HG03097 (cell line): ENCODE data around the gene RNF5.
"Not testable (repeated sequence)": the region's sequence is repeated elsewhere in the genome, so short reads cannot be mapped to it uniquely, and the experiment has no call there.

Experiments used
- ATAC-seq: cut with Tn5 transposase; IDR thresholded peaks from one replicate; pipeline ENCODE4 v1.9.1; 2021; ENCODE audit not compliant: unreplicated experiment, low FRiP score

Gene RNF5

GRCh38 chr6:32175322-32175710 is 2.9 kb upstream of the RNF5 start:
- ATAC-seq: no peak

GRCh38 chr6:32175711-32176475 is 2.3 kb upstream of the RNF5 start, which contains the start of gene AGPAT1:
Gene AGPAT1 (minus strand): TSS chr6:32176084. CDS start chr6:32171496, 4,588 bp downstream.
- ATAC-seq: peak; percentile 27

GRCh38 chr6:32176476-32177182 is 1.6 kb upstream of the RNF5 start:
- ATAC-seq: no peak

- ATAC-seq: peak; percentile 6
Observed at GRCh38 chr6:32177183-32177787, 920 bp upstream of the RNF5 start.

- no peak for ATAC-seq
Observed at GRCh38 chr6:32178547-32179440, 589 bp downstream of the RNF5 start.

GRCh38 chr6:32179766-32180405 is 1.7 kb downstream of the RNF5 start:
- no peak for ATAC-seq

- no peak for ATAC-seq
Observed at GRCh38 chr6:32181148-32181702, 3.0 kb downstream of the RNF5 start.

- no peak for ATAC-seq
Observed at GRCh38 chr6:32181915-32182529, 3.8 kb downstream of the RNF5 start.

- ATAC-seq: no peak
Observed at GRCh38 chr6:32182555-32182981, 4.4 kb downstream of the RNF5 start.

GRCh38 chr6:32183030-32183429 is 4.8 kb downstream of the RNF5 start:
- no peak for ATAC-seq

GRCh38 chr6:32183483-32184083 is 5.4 kb downstream of the RNF5 start:
- ATAC-seq: no peak

GRCh38 chr6:32184084-32184640 is 6.0 kb downstream of the RNF5 start, which contains the start of gene AGER:
Gene AGER (minus strand): TSS chr6:32184253. CDS start chr6:32184222, 31 bp downstream.
- ATAC-seq: no peak

- not testable (repeated sequence) for ATAC-seq
Observed at GRCh38 chr6:32185681-32186131, 7.5 kb downstream of the RNF5 start.

GRCh38 chr6:32186151-32186840 is 8.1 kb downstream of the RNF5 start:
- ATAC-seq: not testable (repeated sequence)

GRCh38 chr6:32187009-32187709 is 9.0 kb downstream of the RNF5 start:
- ATAC-seq: no peak

GRCh38 chr6:32187725-32188380 is 9.6 kb downstream of the RNF5 start:
- ATAC-seq: not testable (repeated sequence)
